Measurements from ENCODE around the gene GALNT2. TPM values are rescaled to one million over a fixed set of nuclear protein-coding genes. Genes with fewer than 3 reads are reported as not detected.
A peak's percentile ranks its signal among the peaks of the same experiment; 100 is the strongest.

The GALNT2 gene
- total and polyA plus RNA-seq, 9 of the 15 experiments (the other 6 are each of a cell fraction or from before 2014, with no cell fraction given) = 1.6 to 106 (median 51.9) TPM

GRCh38 chr1:230326971-230327891 lies 260.2 kb downstream of the GALNT2 start:
- H3K9me1 ChIP-seq (ENCODE audit: control insufficient read depth, insufficient read depth, low read length) = peaks cover 2% of the 10 kb centered on the region
- ATAC-seq = peak; percentile 83
- H2AFZ ChIP-seq (ENCODE audit: low read depth, low read length) = peak overlapping the region; percentile 12; the same call in 1 of the 2 replicates
- CTCF ChIA-PET (ENCODE audit: low intra/inter-chr PET ratio) = no interaction called here
- BruUV-seq (replicated peaks) = no TSS peak
- FAIRE-seq = no peak
- H3K9me3 ChIP-seq (replicated peaks; ENCODE audit: control insufficient read depth, insufficient read depth, low read depth, low read length) = no peaks in the 10 kb centered on the region
- peak in 3 of 4 experiments; percentile 16 to 41 (median 28) for DNase-seq (ENCODE audit: extremely low read depth in 1 of 4, low spot score in 3 of 4)
- H3K36me3 ChIP-seq (ENCODE audit: control insufficient read depth, insufficient read depth, low read length) = no peaks in the 10 kb centered on the region
- POLR2A ChIA-PET = interaction anchor here (0.5 to 1.0 kb wide), 4 partner anchors 9 to 45 kb away, joined by 3 to 6 read pairs (median 4); no protein-coding TSS in a partner anchor
- H3K27ac ChIP-seq (ENCODE audit: extremely low read depth, low read depth, low read length) = no peak overlapping the region
- intact Hi-C loops (cut with micrococcal nuclease) = no loop called here
- H3K4me2 ChIP-seq (ENCODE audit: insufficient read depth, low read length) = peak overlapping the region; percentile 30
- no peak overlapping the region for H3K9ac ChIP-seq (ENCODE audit: insufficient read depth in 1 of 2, low read depth in 2 of 2, low read length in 2 of 2)
- H3K4me3 ChIP-seq = no peak overlapping the region
- no peaks in the 10 kb centered on the region for H4K20me1 ChIP-seq (replicated peaks; ENCODE audit: control insufficient read depth, insufficient read depth, low read length)
- in situ Hi-C loops (cut with MboI) = no loop called here
- peaks cover 43 to 73% of the 10 kb centered on the region in 2 experiments for H3K27me3 ChIP-seq (ENCODE audit: control insufficient read depth in 2 of 2, insufficient read depth in 2 of 2, low read length in 2 of 2)
- H3K4me1 ChIP-seq (replicated peaks in 1 of 2; ENCODE audit: control insufficient read depth in 2 of 2, insufficient read depth in 2 of 2, low read length in 2 of 2) = peaks cover 5 to 7% of the 10 kb centered on the region in 2 experiments; a peak in 4 of 5 replicates
- no peaks in the 10 kb centered on the region for H3K79me2 ChIP-seq (ENCODE audit: control insufficient read depth, insufficient read depth, low read length)
- WGBS (ENCODE audit: insufficient coverage, low coverage, missing lambda C conversion rate) = 13% methylated on average over 29 of the region's 31 CpGs
- no peak for TF ChIP-seq SAFB2 (IDR thresholded peaks at IDR 0.05; ENCODE audit: borderline replicate concordance, low read depth, low read length, severe bottlenecking)
- no peak for TF ChIP-seq KLF13 (tag; IDR thresholded peaks at IDR 0.05; ENCODE audit: borderline replicate concordance, low read depth)
- TF ChIP-seq CEBPB (tag; IDR thresholded peaks at IDR 0.05) = 0 out of 2 replicates have a peak, but pooled peaks have one; percentile 13
- TF ChIP-seq NCOA6 (IDR thresholded peaks at IDR 0.05) = no peak
- TF ChIP-seq ARNT (IDR thresholded peaks at IDR 0.05) = no peak
- no peak for TF ChIP-seq HMG20A (CRISPR knock-in tag; conservative IDR thresholded peaks at IDR 0.05)
- TF ChIP-seq SMARCC2 (IDR thresholded peaks at IDR 0.05; ENCODE audit: low read depth) = no peak
- TF ChIP-seq HDAC8 (tag; IDR thresholded peaks at IDR 0.05) = no peak
- TF ChIP-seq NR2F6 (CRISPR knock-in tag; IDR thresholded peaks at IDR 0.05) = no peak
- no peak for TF ChIP-seq CHD1 (IDR thresholded peaks at IDR 0.05; ENCODE audit: low read length)
- 0 out of 2 replicates have a peak, but pooled peaks have one; percentile 39 for TF ChIP-seq ZNF134 (CRISPR knock-in tag; conservative IDR thresholded peaks at IDR 0.05)
- TF ChIP-seq EGR1 (conservative IDR thresholded peaks at IDR 0.05) = 0 out of 2 replicates have a peak, but pooled peaks have one; percentile 7
- TF ChIP-seq YY1 (IDR thresholded peaks at IDR 0.05; ENCODE audit: borderline replicate concordance in 1 of 3, control insufficient read depth in 1 of 3, extremely low read depth in 1 of 3, insufficient read depth in 3 of 3, insufficient read length in 1 of 3, insufficient replicate concordance in 2 of 3, low read depth in 1 of 3, low read length in 2 of 3) = peak in 1 of 3 experiments; percentile 9
- no peak for TF ChIP-seq HES1 (IDR thresholded peaks at IDR 0.05; ENCODE audit: low read depth)
- 0 out of 2 replicates have a peak, but pooled peaks have one; percentile 49 for TF ChIP-seq ZNF232 (CRISPR knock-in tag; IDR thresholded peaks at IDR 0.05)
- TF ChIP-seq, protein P1, sequence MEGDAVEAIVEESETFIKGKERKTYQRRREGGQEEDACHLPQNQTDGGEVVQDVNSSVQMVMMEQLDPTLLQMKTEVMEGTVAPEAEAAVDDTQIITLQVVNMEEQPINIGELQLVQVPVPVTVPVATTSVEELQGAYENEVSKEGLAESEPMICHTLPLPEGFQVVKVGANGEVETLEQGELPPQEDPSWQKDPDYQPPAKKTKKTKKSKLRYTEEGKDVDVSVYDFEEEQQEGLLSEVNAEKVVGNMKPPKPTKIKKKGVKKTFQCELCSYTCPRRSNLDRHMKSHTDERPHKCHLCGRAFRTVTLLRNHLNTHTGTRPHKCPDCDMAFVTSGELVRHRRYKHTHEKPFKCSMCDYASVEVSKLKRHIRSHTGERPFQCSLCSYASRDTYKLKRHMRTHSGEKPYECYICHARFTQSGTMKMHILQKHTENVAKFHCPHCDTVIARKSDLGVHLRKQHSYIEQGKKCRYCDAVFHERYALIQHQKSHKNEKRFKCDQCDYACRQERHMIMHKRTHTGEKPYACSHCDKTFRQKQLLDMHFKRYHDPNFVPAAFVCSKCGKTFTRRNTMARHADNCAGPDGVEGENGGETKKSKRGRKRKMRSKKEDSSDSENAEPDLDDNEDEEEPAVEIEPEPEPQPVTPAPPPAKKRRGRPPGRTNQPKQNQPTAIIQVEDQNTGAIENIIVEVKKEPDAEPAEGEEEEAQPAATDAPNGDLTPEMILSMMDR (IDR thresholded peaks at IDR 0.05 in 2 of 3, conservative IDR thresholded peaks at IDR 0.05 in 1 of 3; ENCODE audit: insufficient read depth in 2 of 3, low read depth in 1 of 3, low read length in 3 of 3) = peak in 2 of 3 experiments; percentile 12 to 28; a peak in 1 of 6 replicates
- peak; percentile 40 for TF ChIP-seq GABPA (tag; conservative IDR thresholded peaks at IDR 0.05; ENCODE audit: low read depth)
- TF ChIP-seq CBFA2T3 (IDR thresholded peaks at IDR 0.05) = 0 out of 2 replicates have a peak, but pooled peaks have one; percentile 27

Data from K562 (cell line).